ENCODE data around the gene ACOX2. TPM values are rescaled to one million over a fixed set of nuclear protein-coding genes. Genes with fewer than 3 reads are reported as not detected.

Gene ACOX2
- total and polyA plus RNA-seq, 7 experiments from 2014 or later = not detected

- H3K27ac ChIP-seq (ENCODE audit: low read depth, low read length) = no peak overlapping the region
- DNase-seq (no peak), ATAC-seq (no peak)
- H3K4me3 Mint-ChIP-seq = no peak overlapping the region
- no peaks in the 10 kb centered on the region for H3K4me1 ChIP-seq (ENCODE audit: control insufficient read depth in 2 of 2, insufficient read depth in 2 of 2, low read length in 2 of 2)
- no peak overlapping the region for H3K27ac Mint-ChIP-seq
- H3K9me3 ChIP-seq (ENCODE audit: control insufficient read depth in 2 of 3, low read length in 3 of 3) = no peaks in the 10 kb centered on the region
- H3K9me3 Mint-ChIP-seq = peaks cover 0 to 3% (median 0%) of the 10 kb centered on the region in 11 donors
- intact Hi-C loops (cut with micrococcal nuclease) = loop anchor here in 1 of 2 donors (10.0 kb wide), 1 partner anchor 488 kb away; the partner anchor contains the start of gene CFAP20DC
- H3K4me1 Mint-ChIP-seq = peaks cover 4 to 7% (median 6%) of the 10 kb centered on the region in 7 donors
- no peaks in the 10 kb centered on the region for H3K27me3 ChIP-seq (ENCODE audit: control insufficient read depth in 2 of 2, insufficient read depth in 2 of 2, low read length in 2 of 2)
- no peaks in the 10 kb centered on the region for H3K36me3 ChIP-seq (ENCODE audit: control insufficient read depth in 2 of 3, insufficient read depth in 3 of 3, low read length in 3 of 3)
- CTCF ChIA-PET = interaction anchor here (1.4 kb wide), 1 partner anchor 63 kb away, joined by 3 read pairs; no protein-coding TSS in a partner anchor
- peaks cover 0 to 4% (median 3%) of the 10 kb centered on the region in 5 donors for H3K27me3 Mint-ChIP-seq
- H3K36me3 Mint-ChIP-seq = no peaks in the 10 kb centered on the region
- POLR2A ChIA-PET = no interaction called here
- no peak overlapping the region for H3K4me3 ChIP-seq (ENCODE audit: low read length)
These were observed 30.2 kb upstream of the ACOX2 start for GRCh38 chr3:58567251-58567515.

DNA sequence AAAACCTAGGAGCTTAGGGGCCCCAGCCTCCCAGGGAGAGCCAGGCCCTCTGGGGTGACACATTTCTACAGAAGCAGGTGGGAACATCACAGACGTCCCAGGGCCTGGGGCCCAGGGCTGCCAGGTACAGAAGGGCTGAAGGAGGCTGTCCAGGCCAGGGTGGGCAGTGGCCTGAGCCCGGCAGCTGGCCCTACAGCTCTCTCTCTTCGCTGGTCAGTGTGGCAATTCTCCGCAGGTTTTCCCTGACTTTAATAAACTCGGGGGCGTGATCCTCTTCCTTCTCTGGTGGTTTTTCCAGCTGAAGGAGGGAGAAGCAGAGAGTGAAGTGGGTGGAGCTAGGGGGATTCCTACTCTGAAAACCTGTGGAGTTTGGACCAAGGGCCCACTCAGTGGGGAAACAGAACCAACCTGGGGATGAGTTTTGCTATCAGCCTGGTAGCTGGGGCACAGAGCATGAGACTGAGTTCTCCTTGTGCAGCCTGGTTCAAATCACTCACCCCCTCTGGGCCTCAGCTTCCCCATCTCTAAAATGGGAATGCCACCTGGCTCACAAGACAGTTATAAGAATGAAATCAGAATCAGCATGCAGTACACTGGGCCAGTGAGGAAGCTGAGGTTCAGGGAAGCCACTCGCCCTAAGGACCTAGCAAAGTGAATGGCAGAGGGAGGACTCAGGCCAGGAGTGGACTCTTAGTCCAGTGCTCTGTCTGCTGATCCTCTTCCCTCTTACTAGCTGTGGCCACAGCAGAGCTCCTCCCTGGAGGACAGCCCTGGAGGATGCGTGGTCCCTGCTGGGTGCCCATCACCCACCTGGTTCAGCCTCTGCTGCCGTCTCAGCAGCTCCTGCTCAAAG, 29.6 kb upstream of the ACOX2 start:
- Mint-ChIP-seq H3K27ac (no peak overlapping the region), H3K4me1 (peaks cover 4 to 7% (median 6%) of the 10 kb centered on the region in 7 donors), H3K36me3 (no peaks in the 10 kb centered on the region), H3K4me3 (no peak overlapping the region), H3K9me3 (peaks cover 0 to 3% (median 0%) of the 10 kb centered on the region in 11 donors), H3K27me3 (peaks cover 0 to 4% (median 0%) of the 10 kb centered on the region in 5 donors)
- Histone ChIP-seq H3K27ac (ENCODE audit: low read depth, low read length) (no peak overlapping the region), H3K36me3 (ENCODE audit: control insufficient read depth in 2 of 3, insufficient read depth in 3 of 3, low read length in 3 of 3) (no peaks in the 10 kb centered on the region), H3K4me1 (ENCODE audit: control insufficient read depth in 2 of 2, insufficient read depth in 2 of 2, low read length in 2 of 2) (no peaks in the 10 kb centered on the region), H3K4me3 (ENCODE audit: low read length) (no peak overlapping the region), H3K27me3 (ENCODE audit: control insufficient read depth in 2 of 2, insufficient read depth in 2 of 2, low read length in 2 of 2) (no peaks in the 10 kb centered on the region), H3K9me3 (ENCODE audit: control insufficient read depth in 2 of 3, low read length in 3 of 3) (no peaks in the 10 kb centered on the region)
- ChIA-PET CTCF (interaction anchor here (1.4 kb wide), 1 partner anchor 64 kb away, joined by 3 read pairs; no protein-coding TSS in a partner anchor), POLR2A (no interaction called here)
- ATAC-seq = no peak
- no peak for DNase-seq
- intact Hi-C loops (cut with micrococcal nuclease) = loop anchor here in 1 of 2 donors (10.0 kb wide), 1 partner anchor 488 kb away; the partner anchor contains the start of gene CFAP20DC

DNA sequence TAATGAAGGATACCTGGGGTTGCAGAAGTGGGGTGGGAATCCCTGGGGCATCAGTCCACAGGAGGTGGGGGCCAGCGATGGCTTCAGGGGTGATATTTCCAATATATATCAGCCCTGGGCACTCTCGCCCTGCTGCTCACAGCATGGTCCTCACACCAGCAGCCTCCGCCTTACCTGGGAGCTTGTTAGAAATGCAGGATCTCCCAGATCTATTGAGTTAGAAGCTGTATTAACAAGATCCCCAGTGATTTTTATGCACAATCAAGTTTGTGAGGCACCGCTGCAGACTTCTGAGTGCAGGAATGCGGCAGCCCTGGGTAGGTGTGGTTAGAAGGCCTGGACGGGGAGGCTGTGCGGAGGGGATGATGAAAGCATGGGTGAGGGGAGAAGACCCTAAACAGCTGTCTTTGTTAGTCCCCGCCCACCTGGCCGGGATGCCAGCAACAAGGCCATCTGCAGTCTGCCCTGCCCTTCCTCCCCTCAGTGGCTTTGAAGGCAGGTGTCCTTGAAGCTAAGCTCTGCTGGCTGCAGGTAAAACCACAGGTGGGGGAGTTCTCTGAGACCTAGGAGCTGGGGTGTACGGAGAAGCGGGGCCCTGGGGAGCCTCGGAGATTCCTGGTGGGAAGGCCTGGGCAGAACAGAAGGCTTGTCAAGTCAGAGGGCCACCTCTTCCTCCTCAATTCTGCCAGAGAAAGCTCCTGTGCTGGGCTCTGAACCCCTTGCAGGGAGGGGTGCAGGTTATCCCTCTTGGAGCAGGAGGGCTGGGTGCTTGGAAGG, 28.8 kb upstream of the ACOX2 start:
- H3K4me1 Mint-ChIP-seq = peaks cover 4 to 7% (median 6%) of the 10 kb centered on the region in 7 donors
- intact Hi-C loops (cut with micrococcal nuclease) = loop anchor here in 1 of 2 donors (10.0 kb wide), 1 partner anchor 489 kb away; the partner anchor contains the start of gene CFAP20DC
- H3K4me3 Mint-ChIP-seq = no peak overlapping the region
- H3K4me3 ChIP-seq (ENCODE audit: low read length) = no peak overlapping the region
- peaks cover 0 to 3% (median 0%) of the 10 kb centered on the region in 11 donors for H3K9me3 Mint-ChIP-seq
- ATAC-seq (no peak), DNase-seq (no peak)
- H3K27ac Mint-ChIP-seq = no peak overlapping the region
- H3K36me3 Mint-ChIP-seq = no peaks in the 10 kb centered on the region
- H3K27me3 ChIP-seq (ENCODE audit: control insufficient read depth in 2 of 2, insufficient read depth in 2 of 2, low read length in 2 of 2) = no peaks in the 10 kb centered on the region
- CTCF ChIA-PET = no interaction called here
- H3K27me3 Mint-ChIP-seq = peaks cover 0 to 4% (median 0%) of the 10 kb centered on the region in 5 donors
- POLR2A ChIA-PET = no interaction called here
- H3K4me1 ChIP-seq (ENCODE audit: control insufficient read depth in 2 of 2, insufficient read depth in 2 of 2, low read length in 2 of 2) = no peaks in the 10 kb centered on the region
- no peak overlapping the region for H3K27ac ChIP-seq (ENCODE audit: low read depth, low read length)
- no peaks in the 10 kb centered on the region for H3K9me3 ChIP-seq (ENCODE audit: control insufficient read depth in 2 of 3, low read length in 3 of 3)
- H3K36me3 ChIP-seq (ENCODE audit: control insufficient read depth in 2 of 3, insufficient read depth in 3 of 3, low read length in 3 of 3) = no peaks in the 10 kb centered on the region

GRCh38 chr3:58564456-58565160, 27.6 kb upstream of the ACOX2 start:
- intact Hi-C loops (cut with micrococcal nuclease) = loop anchor here in 1 of 2 donors (10.0 kb wide), 1 partner anchor 490 kb away; the partner anchor contains the start of gene CFAP20DC
- Histone ChIP-seq H3K36me3 (ENCODE audit: control insufficient read depth in 2 of 3, insufficient read depth in 3 of 3, low read length in 3 of 3) (no peaks in the 10 kb centered on the region), H3K9me3 (ENCODE audit: control insufficient read depth in 2 of 3, low read length in 3 of 3) (no peaks in the 10 kb centered on the region), H3K4me1 (ENCODE audit: control insufficient read depth in 2 of 2, insufficient read depth in 2 of 2, low read length in 2 of 2) (no peaks in the 10 kb centered on the region), H3K27ac (ENCODE audit: low read depth, low read length) (no peak overlapping the region), H3K4me3 (ENCODE audit: low read length) (no peak overlapping the region), H3K27me3 (ENCODE audit: control insufficient read depth in 2 of 2, insufficient read depth in 2 of 2, low read length in 2 of 2) (no peaks in the 10 kb centered on the region)
- peaks cover 0 to 3% (median 0%) of the 10 kb centered on the region in 11 donors for H3K9me3 Mint-ChIP-seq
- POLR2A ChIA-PET = no interaction called here
- peaks cover 0 to 4% (median 0%) of the 10 kb centered on the region in 5 donors for H3K27me3 Mint-ChIP-seq
- peaks cover 4 to 7% (median 6%) of the 10 kb centered on the region in 7 donors for H3K4me1 Mint-ChIP-seq
- no peak for DNase-seq
- H3K4me3 Mint-ChIP-seq = no peak overlapping the region
- no peak for ATAC-seq
- H3K27ac Mint-ChIP-seq = no peak overlapping the region
- H3K36me3 Mint-ChIP-seq = no peaks in the 10 kb centered on the region
- CTCF ChIA-PET = no interaction called here

- peak overlapping the region in 1 of 9 donors; percentile 77 for H3K27ac Mint-ChIP-seq
- peaks cover 4 to 6% (median 5%) of the 10 kb centered on the region in 7 donors for H3K4me1 Mint-ChIP-seq
- Histone ChIP-seq H3K4me1 (ENCODE audit: control insufficient read depth in 2 of 2, insufficient read depth in 2 of 2, low read length in 2 of 2) (no peaks in the 10 kb centered on the region), H3K27me3 (ENCODE audit: control insufficient read depth in 2 of 2, insufficient read depth in 2 of 2, low read length in 2 of 2) (no peaks in the 10 kb centered on the region), H3K27ac (ENCODE audit: low read depth, low read length) (no peak overlapping the region), H3K4me3 (ENCODE audit: low read length) (no peak overlapping the region), H3K9me3 (ENCODE audit: control insufficient read depth in 2 of 3, low read length in 3 of 3) (no peaks in the 10 kb centered on the region), H3K36me3 (ENCODE audit: control insufficient read depth in 2 of 3, insufficient read depth in 3 of 3, low read length in 3 of 3) (no peaks in the 10 kb centered on the region)
- no peaks in the 10 kb centered on the region for H3K36me3 Mint-ChIP-seq
- ChIA-PET CTCF (no interaction called here), POLR2A (no interaction called here)
- no peak for ATAC-seq
- H3K4me3 Mint-ChIP-seq = no peak overlapping the region
- no peak for DNase-seq
- peaks cover 0 to 3% (median 0%) of the 10 kb centered on the region in 5 donors for H3K27me3 Mint-ChIP-seq
- intact Hi-C loops (cut with micrococcal nuclease) = loop anchor here in 1 of 2 donors (10.0 kb wide), 1 partner anchor 491 kb away; the partner anchor contains the start of gene CFAP20DC
- peaks cover 0 to 3% (median 0%) of the 10 kb centered on the region in 11 donors for H3K9me3 Mint-ChIP-seq
These were observed 27.1 kb upstream of the ACOX2 start for GRCh38 chr3:58564054-58564453.

DNA sequence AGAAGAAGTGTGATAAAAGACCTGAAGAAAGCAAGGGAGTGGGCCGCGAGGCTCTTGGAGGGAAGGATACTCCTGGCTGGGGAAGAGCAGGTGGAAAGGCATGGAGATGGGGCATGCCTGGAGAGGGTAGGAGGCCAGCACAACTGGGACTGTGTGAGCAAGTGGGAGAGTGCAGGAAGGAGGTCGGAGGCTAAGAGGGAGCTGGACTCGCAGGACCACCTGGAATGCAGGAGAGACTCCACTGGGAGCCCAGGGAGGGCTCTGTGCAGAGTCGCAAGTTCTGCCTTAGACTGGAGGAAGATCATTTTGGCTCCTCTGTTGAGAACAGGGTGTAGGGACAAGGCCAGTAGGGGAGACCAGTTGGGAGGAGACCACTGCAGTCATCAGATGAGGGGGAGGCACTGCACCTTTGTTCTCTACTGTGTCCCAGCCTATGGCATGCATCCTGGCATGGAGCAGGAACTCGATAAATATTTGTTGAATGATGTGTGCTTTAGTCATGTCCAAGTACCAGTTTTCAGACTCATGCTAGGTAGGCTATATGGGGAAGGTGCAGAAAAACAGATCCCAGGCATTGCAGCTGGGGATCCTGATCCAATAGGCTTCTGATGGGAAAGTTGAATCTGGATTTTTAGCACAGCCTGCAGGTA, 26.5 kb upstream of the ACOX2 start:
- CTCF ChIA-PET = no interaction called here
- H3K4me1 Mint-ChIP-seq = peaks cover 0 to under 1% (median 0%) of the 10 kb centered on the region in 7 donors

More for the DNA sequence above, 26.5 kb upstream of the ACOX2 start:
- Mint-ChIP-seq H3K27ac (peak overlapping the region in 1 of 9 donors; percentile 77), H3K36me3 (no peaks in the 10 kb centered on the region), H3K9me3 (peaks cover 0 to 3% (median 0%) of the 10 kb centered on the region in 11 donors), H3K27me3 (no peaks in the 10 kb centered on the region), H3K4me3 (no peak overlapping the region)
- Histone ChIP-seq H3K27me3 (ENCODE audit: control insufficient read depth in 2 of 2, insufficient read depth in 2 of 2, low read length in 2 of 2) (no peaks in the 10 kb centered on the region), H3K4me1 (ENCODE audit: control insufficient read depth in 2 of 2, insufficient read depth in 2 of 2, low read length in 2 of 2) (no peaks in the 10 kb centered on the region), H3K4me3 (ENCODE audit: low read length) (no peak overlapping the region), H3K9me3 (ENCODE audit: control insufficient read depth in 2 of 3, low read length in 3 of 3) (no peaks in the 10 kb centered on the region), H3K27ac (ENCODE audit: low read depth, low read length) (no peak overlapping the region), H3K36me3 (ENCODE audit: control insufficient read depth in 2 of 3, insufficient read depth in 3 of 3, low read length in 3 of 3) (no peaks in the 10 kb centered on the region)
- intact Hi-C loops (cut with micrococcal nuclease) = loop anchor here in 1 of 2 donors (10.0 kb wide), 1 partner anchor 491 kb away; the partner anchor contains the start of gene CFAP20DC
- DNase-seq (no peak), ATAC-seq (no peak)
- POLR2A ChIA-PET = no interaction called here
